ENCODE measurements around the gene GLT6D1.
A peak's percentile ranks its signal among the peaks of the same experiment; 100 is the strongest.

The GLT6D1 gene

DNA sequence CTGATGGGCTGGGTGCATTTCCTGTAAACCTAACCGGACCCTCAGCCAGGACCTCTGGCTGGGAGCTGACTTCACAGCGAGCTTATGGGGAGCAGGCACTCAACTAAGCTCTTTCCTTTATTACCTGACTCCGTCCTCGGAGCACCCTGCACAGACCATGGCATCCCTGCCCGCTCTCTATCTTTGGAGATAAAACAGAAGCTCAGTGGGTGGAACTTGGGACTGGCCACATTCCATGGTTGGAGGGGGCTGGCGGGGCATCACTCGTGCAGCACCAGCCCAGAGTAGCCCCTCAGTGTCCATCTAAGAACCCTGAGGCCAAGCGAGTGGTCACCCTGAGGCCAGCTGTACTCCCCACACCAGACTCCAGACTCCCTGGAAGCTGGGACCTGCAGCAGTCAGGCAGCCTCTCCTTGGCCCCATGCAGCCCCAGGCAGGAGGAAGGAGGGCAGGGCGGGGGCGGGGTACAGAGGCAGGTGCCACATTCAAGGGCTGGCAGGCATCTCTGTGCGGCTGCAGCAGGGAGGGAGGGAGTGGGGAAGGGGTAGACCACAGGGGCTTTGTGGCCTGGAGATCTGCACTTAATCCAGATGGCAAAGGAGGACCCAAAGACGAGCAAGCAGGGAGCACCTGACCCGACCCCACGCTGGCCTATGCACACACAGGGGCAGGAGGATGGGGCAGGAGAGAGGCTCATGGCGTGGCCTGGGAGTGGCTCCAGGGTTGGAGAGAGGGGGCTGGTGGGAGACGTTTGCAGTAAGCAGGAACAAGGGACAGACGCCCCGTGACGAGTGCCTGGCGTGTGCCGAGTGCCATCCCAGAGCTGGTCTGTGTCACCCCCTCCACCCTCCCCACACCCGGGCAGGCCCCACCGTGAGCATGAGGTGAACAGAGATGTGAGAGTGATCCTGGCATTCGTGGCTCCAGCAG is 26.1 kb downstream of the GLT6D1 start:
- Mint-ChIP-seq H3K9me3 (peaks cover 17% of the 10 kb centered on the region), H3K4me3 (no peak overlapping the region), H3K27me3 (ENCODE audit: low read depth, poor library complexity) (peaks cover 12% of the 10 kb centered on the region), H3K4me1 (peaks cover 6% of the 10 kb centered on the region), H3K27ac (no peak overlapping the region), H3K36me3 (ENCODE audit: low read depth) (no peaks in the 10 kb centered on the region)
- no peak for DNase-seq
- TF ChIP-seq, protein P1, sequence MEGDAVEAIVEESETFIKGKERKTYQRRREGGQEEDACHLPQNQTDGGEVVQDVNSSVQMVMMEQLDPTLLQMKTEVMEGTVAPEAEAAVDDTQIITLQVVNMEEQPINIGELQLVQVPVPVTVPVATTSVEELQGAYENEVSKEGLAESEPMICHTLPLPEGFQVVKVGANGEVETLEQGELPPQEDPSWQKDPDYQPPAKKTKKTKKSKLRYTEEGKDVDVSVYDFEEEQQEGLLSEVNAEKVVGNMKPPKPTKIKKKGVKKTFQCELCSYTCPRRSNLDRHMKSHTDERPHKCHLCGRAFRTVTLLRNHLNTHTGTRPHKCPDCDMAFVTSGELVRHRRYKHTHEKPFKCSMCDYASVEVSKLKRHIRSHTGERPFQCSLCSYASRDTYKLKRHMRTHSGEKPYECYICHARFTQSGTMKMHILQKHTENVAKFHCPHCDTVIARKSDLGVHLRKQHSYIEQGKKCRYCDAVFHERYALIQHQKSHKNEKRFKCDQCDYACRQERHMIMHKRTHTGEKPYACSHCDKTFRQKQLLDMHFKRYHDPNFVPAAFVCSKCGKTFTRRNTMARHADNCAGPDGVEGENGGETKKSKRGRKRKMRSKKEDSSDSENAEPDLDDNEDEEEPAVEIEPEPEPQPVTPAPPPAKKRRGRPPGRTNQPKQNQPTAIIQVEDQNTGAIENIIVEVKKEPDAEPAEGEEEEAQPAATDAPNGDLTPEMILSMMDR (IDR thresholded peaks at IDR 0.05): no peak

DNA sequence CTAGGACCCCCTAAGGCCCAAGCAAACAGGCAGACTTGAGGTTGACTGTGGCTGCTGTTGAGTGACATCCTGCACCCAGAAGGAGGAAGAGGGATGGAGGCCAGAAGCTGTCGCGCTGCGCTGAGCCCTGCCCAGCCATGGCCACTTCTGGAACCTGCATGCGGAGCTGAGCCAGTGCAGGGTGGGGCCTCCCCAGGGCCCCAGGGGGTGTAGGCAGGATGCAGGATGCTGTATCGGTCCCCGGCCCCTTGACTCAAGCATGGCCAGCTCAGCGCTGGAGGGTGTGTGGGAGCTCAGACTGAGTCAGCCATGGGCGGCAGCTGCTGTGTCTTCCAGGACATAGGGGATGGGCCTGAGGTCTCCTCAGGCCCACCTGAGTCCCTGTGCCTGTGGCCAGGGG is 26.9 kb downstream of the GLT6D1 start:
- no peak for DNase-seq
- peaks cover 6% of the 10 kb centered on the region for H3K4me1 Mint-ChIP-seq
- H3K27me3 Mint-ChIP-seq (ENCODE audit: low read depth, poor library complexity): peaks cover 12% of the 10 kb centered on the region
- H3K4me3 Mint-ChIP-seq: no peak overlapping the region
- peaks cover 17% of the 10 kb centered on the region for H3K9me3 Mint-ChIP-seq
- TF ChIP-seq, protein P1 (IDR thresholded peaks at IDR 0.05): no peak
- no peaks in the 10 kb centered on the region for H3K36me3 Mint-ChIP-seq (ENCODE audit: low read depth)
- H3K27ac Mint-ChIP-seq: no peak overlapping the region

DNA sequence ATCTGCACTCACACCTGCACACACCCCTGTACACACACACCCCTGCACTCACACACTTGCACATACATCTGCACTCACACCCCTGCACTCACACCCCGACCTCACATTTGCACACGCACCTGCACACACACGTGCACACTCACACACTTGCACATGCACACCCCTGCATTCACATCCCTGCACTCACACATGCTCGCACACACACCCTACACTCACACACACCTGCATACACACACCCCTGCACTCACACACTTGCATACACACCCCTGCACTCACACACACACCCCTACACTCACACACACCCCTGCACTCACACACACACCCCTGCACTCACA is 27.5 kb downstream of the GLT6D1 start:
- H3K4me1 Mint-ChIP-seq: peaks cover 6% of the 10 kb centered on the region
- TF ChIP-seq, protein P1 (IDR thresholded peaks at IDR 0.05): no peak
- H3K27ac Mint-ChIP-seq: no peak overlapping the region
- H3K36me3 Mint-ChIP-seq (ENCODE audit: low read depth): no peaks in the 10 kb centered on the region
- H3K9me3 Mint-ChIP-seq: peaks cover 17% of the 10 kb centered on the region
- H3K4me3 Mint-ChIP-seq: no peak overlapping the region
- peaks cover 12% of the 10 kb centered on the region for H3K27me3 Mint-ChIP-seq (ENCODE audit: low read depth, poor library complexity)
- DNase-seq: no peak

DNA sequence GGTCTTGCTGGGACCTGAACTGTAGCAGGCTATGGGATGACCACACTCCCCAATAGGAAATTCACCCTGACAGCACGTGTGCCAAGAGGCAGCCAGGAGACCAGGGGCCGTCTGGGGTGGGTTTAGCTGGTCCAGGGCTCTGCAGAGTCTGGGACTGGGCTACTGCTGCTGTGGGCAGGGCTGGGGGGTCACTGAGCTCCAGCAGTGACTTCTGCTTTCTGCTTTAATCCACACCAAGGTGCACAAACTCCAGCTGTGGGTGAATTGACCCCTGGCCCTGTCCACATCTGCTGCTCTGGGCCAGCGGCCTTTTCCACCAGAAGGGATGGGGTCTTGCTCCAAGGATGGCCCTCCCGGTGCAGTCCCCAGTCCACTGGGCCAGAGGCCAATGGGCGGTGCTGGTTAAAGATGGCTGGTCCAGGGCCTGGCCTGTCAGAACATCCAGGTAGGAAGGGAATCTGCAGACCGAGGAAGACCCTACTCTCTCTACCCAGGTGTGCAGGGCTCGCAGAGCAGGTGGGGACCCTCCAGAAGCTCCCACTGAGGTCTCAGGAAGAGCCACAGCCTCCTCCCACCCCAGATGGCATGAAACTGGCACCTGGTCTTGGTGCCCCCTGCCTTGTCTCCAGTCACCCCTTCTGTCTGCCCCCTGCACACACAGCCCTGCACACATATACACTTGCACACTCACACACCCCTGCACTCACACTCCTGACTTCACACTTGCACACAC is 28.0 kb downstream of the GLT6D1 start:
- DNase-seq: no peak
- Mint-ChIP-seq H3K4me3 (no peak overlapping the region), H3K27me3 (ENCODE audit: low read depth, poor library complexity) (peaks cover 12% of the 10 kb centered on the region), H3K9me3 (peaks cover 17% of the 10 kb centered on the region), H3K27ac (no peak overlapping the region), H3K4me1 (peaks cover 6% of the 10 kb centered on the region), H3K36me3 (ENCODE audit: low read depth) (no peaks in the 10 kb centered on the region)
- TF ChIP-seq, protein P1 (IDR thresholded peaks at IDR 0.05): no peak

DNA sequence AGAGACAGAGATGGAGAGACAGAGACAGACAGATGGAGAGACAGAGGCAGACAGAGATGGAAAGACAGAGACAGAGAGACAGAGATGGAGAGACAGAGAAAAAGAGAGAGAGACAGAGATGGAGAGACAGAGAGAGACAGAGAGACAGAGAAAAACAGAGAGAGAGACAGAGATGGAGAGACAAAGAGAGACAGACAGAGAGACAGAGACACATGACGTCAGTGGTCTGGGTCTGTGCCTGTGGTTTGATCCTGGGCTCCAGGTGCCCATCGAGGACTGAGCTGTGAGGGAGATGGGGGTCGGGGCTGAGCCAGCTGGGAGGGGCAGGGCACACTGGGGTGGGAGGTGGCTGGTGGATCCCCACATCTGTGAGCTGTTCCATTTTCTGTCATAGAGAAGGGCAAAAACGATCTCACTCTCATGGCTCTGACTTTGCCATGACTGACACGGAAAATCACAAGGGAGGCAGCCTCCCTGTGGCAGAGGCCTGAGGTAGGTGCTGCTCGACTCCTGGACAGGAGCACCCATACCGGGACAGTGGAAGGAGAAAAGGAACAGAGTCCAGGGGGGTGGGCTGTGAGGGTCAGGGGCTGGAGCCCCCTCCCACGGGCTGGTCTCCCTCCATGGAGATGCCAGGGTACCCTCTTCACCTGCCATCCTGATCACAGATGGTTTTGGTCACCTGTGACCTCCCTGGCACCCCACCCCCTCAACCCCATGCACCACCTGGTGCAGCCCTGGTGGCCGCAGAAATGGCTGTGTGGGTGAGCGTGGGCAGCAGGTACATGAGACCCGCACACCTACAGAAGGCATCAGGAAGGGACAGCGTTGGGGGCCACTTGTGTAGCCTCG is 28.8 kb downstream of the GLT6D1 start:
- Mint-ChIP-seq H3K27ac (peak overlapping the region; percentile 10), H3K4me3 (no peak overlapping the region), H3K4me1 (peaks cover 6% of the 10 kb centered on the region), H3K36me3 (ENCODE audit: low read depth) (no peaks in the 10 kb centered on the region), H3K9me3 (peaks cover 17% of the 10 kb centered on the region), H3K27me3 (ENCODE audit: low read depth, poor library complexity) (peaks cover 12% of the 10 kb centered on the region)
- no peak for DNase-seq
- TF ChIP-seq, protein P1 (IDR thresholded peaks at IDR 0.05): no peak
